Fibroblast of lung (primary cell): ENCODE measurements around the gene ABHD3.

Experiments
- EZH2 ChIP-seq: IDR thresholded peaks from 2 replicates; pipeline ENCODE4 v1.5.1; 2012; ENCODE audit warnings: low read length, control low read depth, mild to moderate bottlenecking; ENCODE audit errors: missing control alignments
- TF ChIP-seq, protein P1 (sequence below), 2 donors: IDR thresholded peaks in 1 of 2; conservative IDR thresholded peaks in 1 of 2; 1 replicate in 1 of 2; 2 replicates in 1 of 2; pipeline ENCODE4 v1.5.1; 2011 to 2012; ENCODE audit warnings: low read length in 2 of 2, control low read depth in 1 of 2, inconsistent platforms in 1 of 2, low read depth in 1 of 2, mild to moderate bottlenecking in 1 of 2

DNA sequence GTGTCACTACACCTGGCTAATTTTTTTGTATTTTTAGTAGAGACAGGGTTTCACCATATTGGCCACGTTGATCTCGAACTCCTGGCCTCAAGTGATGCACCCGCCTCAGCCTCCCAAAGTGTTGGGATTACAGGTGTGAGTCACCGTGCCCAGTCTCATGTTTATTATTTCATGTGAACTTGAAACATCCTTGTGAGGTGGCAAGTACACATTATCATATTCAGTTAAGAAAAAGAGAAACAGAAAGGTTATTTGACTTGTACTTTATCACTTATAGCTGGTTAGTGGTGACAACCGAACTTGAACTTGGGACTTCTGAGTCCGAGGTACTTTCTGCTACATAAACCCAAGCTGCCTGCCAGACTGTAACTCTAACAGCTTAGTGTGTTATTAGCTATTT, 24.4 kb downstream of the ABHD3 start:
- TF ChIP-seq, protein P1, sequence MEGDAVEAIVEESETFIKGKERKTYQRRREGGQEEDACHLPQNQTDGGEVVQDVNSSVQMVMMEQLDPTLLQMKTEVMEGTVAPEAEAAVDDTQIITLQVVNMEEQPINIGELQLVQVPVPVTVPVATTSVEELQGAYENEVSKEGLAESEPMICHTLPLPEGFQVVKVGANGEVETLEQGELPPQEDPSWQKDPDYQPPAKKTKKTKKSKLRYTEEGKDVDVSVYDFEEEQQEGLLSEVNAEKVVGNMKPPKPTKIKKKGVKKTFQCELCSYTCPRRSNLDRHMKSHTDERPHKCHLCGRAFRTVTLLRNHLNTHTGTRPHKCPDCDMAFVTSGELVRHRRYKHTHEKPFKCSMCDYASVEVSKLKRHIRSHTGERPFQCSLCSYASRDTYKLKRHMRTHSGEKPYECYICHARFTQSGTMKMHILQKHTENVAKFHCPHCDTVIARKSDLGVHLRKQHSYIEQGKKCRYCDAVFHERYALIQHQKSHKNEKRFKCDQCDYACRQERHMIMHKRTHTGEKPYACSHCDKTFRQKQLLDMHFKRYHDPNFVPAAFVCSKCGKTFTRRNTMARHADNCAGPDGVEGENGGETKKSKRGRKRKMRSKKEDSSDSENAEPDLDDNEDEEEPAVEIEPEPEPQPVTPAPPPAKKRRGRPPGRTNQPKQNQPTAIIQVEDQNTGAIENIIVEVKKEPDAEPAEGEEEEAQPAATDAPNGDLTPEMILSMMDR (conservative IDR thresholded peaks at IDR 0.05 in 1 of 2, IDR thresholded peaks at IDR 0.05 in 1 of 2; ENCODE audit: low read depth in 1 of 2, low read length in 2 of 2) = no peak
- TF ChIP-seq EZH2 = no peak
